AML-193 (cell line): Measurements from ENCODE around the gene OR10P1.

Source experiments
- DNase-seq, 2 experiments: peaks; one replicate each; lab custom pipeline; 2025; lab: John Stamatoyannopoulos, UW

OR10P1 gene

GRCh38 chr12:55652352-55652751 lies 15.7 kb downstream of the OR10P1 start:
- DNase-seq = no peak

- DNase-seq = no peak
Measured at GRCh38 chr12:55653031-55653430, 16.3 kb downstream of the OR10P1 start.

GRCh38 chr12:55654511-55655214 lies 18.0 kb downstream of the OR10P1 start:
- DNase-seq = no peak

GRCh38 chr12:55657212-55657611 lies 20.5 kb downstream of the OR10P1 start:
- no peak for DNase-seq

GRCh38 chr12:55658212-55658611 lies 21.5 kb downstream of the OR10P1 start:
- DNase-seq = no peak

GRCh38 chr12:55658635-55659391 lies 22.1 kb downstream of the OR10P1 start:
- DNase-seq = no peak

- peak; percentile 39 to 43 for DNase-seq
Measured at GRCh38 chr12:55659486-55660385, 23.0 kb downstream of the OR10P1 start.

- no peak for DNase-seq
Measured at GRCh38 chr12:55663391-55663790, 26.7 kb downstream of the OR10P1 start.

- DNase-seq = no peak
Measured at GRCh38 chr12:55664826-55665225, 28.1 kb downstream of the OR10P1 start.

- DNase-seq = no peak
Measured at GRCh38 chr12:55666508-55666907, 29.8 kb downstream of the OR10P1 start.

GRCh38 chr12:55670276-55670675 lies 33.6 kb downstream of the OR10P1 start:
- no peak for DNase-seq

- DNase-seq = no peak
Measured at GRCh38 chr12:55671746-55672145, 35.1 kb downstream of the OR10P1 start.

GRCh38 chr12:55673638-55674037 lies 36.9 kb downstream of the OR10P1 start:
- peak; percentile 36 to 38 for DNase-seq

GRCh38 chr12:55675666-55676065 lies 39.0 kb downstream of the OR10P1 start:
- DNase-seq = no peak

GRCh38 chr12:55676707-55677106 lies 40.0 kb downstream of the OR10P1 start:
- DNase-seq = peak; percentile 76 to 80

GRCh38 chr12:55679691-55680090 lies 43.0 kb downstream of the OR10P1 start:
- DNase-seq = no peak

GRCh38 chr12:55681142-55682077 lies 44.7 kb downstream of the OR10P1 start:
- peak; percentile 73 to 74 for DNase-seq

GRCh38 chr12:55682087-55682796 lies 45.5 kb downstream of the OR10P1 start:
- no peak for DNase-seq

- no peak for DNase-seq
Measured at GRCh38 chr12:55683676-55684075, 47.0 kb downstream of the OR10P1 start.

GRCh38 chr12:55684761-55685370 lies 48.2 kb downstream of the OR10P1 start:
- no peak for DNase-seq
